ENCODE measurements around the gene SPG11. TPM values are rescaled to one million over a fixed set of nuclear protein-coding genes. Genes with fewer than 3 reads are reported as not detected.

The SPG11 gene
- total RNA-seq, 1 experiment from 2014 or later: 58.8 TPM

DNA sequence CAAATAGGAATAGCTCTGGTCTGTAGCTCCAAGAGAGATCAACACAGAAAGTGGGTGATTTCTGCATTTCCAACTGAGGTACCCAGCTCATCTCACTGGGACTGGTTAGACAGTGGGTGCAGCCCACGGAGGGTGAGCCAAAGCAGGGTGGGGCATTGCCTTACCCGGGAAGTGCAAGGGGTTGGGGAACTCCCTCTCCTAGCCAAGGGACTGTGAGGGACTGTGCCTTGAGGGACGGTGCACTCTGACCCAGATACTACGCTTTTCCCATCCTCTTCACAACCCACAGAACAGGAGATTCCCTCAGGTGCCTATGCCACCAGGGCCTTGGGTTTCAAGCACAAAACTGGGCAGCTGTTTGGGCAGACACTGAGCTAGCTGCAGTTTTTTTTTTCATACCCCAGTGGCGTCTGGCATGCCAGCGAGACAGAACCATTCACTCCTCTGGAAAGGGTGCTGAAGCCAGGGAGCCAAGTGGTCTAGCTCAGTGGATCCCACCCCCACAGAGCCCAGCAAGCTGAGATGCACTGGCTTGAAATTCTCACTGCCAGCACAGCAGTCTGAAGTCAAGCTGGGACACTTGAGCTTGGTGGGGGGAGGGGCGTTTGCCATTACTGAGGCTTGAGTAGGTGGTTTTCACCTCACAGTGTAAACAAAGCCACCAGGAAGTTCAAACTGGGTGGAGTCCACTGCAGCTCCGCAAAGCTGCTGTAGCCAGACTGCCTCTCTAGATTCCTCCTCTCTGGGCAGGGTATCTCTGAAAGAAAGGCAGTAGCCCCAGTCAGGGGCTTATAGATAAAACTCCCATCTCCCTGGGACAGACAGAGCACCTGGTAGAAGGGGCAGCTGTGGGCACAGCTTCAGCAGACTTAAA lies 19.6 kb upstream of the SPG11 start:
- DNase-seq (ENCODE audit: low spot score): peak; percentile 90

- DNase-seq (ENCODE audit: low spot score): no peak
Measured at GRCh38 chr15:44682211-44682610, 18.7 kb upstream of the SPG11 start.

GRCh38 chr15:44676676-44677075 lies 13.2 kb upstream of the SPG11 start:
- DNase-seq (ENCODE audit: low spot score): no peak

DNA sequence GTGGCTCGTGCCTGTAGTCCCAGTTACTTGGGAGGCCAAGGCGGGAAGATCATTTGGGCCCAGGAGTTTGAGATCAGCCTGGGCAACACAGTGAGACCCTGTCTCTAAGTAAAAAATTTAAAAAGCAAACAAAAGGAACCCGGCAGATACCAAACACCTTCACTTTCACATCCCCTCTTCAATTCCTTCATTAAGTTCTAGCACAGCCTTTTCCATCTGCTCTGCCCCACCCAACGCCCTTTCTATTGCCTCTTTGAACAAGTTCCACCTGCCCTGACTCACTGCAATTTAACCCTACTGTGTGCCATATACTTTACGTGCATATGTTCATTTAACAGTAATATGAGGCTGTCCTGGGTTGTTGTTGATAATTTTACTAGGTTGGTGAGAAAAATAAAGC lies 12.4 kb upstream of the SPG11 start:
- no peak for DNase-seq (ENCODE audit: low spot score)

DNA sequence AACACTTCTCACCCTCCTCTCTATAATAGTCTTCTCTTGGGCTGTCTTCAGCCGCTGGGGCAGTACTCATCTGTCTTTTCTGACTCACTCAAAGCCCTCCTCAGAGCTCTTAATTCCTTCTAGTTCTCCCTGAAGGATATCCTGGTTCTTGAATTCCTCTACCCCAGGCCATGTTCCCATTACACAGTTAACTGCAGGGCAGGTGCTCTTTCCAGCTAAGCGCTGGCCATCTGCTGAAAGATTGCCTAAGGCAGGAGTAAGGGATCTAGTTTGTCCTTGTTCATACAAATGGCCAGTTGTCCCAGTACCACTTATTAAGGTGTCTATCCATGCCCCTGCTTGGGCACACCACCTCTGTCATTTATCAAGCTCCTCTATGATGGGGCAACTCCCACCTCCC lies 10.2 kb upstream of the SPG11 start:
- no peak for DNase-seq (ENCODE audit: low spot score)

- DNase-seq (ENCODE audit: low spot score): no peak
Measured at GRCh38 chr15:44670087-44670950, 6.9 kb upstream of the SPG11 start.

- DNase-seq (ENCODE audit: low spot score): no peak
Measured at GRCh38 chr15:44668921-44669320, 5.5 kb upstream of the SPG11 start.

- no peak for DNase-seq (ENCODE audit: low spot score)
Measured at GRCh38 chr15:44667039-44667360, 3.5 kb upstream of the SPG11 start.

- no peak for DNase-seq (ENCODE audit: low spot score)
Measured at GRCh38 chr15:44666210-44667038, 3.0 kb upstream of the SPG11 start.

DNA sequence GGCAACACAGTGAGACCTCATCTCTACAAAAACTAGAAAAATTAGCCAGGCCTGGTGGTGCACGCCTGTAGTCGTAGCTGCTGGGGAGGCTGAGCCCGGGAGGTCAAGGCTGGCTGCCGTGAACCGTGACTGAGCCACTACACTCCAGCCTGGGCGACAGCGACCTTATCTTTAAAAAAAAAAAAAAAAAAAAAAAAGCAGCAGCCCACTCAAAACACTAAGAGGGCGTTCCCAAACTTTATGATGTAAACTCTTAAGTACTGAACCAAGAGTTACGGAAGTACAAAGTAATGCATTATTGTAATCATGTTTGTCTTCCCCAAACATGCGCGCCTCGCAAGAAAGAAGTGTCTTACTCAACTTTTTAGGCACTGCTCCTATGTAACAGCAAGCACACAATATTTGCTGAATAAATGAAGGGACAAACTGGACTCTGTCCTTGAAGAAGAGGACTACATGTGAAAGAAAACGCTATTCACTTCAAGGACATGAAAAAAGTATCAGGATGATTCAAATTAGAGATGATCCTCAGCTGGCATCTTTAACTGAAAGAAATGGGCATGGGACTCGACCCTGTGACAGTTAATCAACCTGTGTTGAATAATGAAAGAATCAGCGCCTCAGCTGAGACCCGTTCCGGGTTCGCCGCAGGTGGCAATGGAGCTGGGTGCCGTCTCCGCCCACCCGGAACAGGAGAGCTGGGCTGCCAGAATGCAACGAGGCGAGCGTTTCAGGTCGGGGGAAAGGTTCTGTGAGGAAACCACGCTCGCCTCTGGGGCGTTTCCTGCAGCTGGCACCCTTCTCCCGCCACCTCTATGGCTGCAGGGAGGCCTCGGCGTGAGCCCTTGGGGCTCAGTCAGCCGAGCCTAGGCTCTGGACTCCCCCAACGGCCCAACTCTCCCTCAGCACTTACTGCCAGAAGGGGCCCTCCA lies 718 bp downstream of the SPG11 start:
- DNase-seq (ENCODE audit: low spot score): peak; percentile 86

DNA sequence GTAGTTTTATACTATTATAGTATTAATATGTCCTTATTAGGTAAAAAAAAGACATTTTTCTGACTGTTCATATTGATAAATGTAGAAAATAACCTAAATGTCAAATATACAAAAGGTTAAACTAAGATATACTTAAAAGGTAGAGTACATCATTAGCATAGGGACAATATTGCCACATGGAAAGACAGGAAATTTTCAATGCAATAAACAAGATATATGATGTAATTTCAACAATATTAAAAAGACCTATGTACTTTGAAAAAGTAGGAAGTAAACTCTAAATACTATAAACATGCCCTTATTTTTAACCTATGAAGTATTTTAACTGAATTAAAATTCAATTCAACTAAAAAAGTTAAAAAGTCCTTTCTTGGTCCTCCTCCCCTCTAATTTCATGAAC lies 1.9 kb downstream of the SPG11 start:
- DNase-seq (ENCODE audit: low spot score): no peak

DNA sequence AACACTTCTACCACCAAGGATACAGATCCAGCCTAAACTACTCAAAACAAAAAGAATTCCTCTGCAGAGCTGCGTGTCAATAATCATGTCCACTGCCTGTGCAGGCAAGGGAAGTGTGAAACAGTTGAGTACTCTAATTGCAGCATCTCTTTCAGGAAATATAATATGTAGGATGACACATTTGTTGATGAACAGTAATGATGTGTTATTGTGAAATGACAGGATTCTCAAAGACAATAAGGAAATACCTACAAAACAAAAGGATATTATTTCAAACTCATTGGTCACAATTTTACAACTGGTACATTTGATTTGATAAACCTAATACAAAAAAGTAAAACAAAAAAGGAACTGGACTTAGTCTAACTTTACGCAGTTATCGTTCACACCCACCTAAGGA lies 4.4 kb downstream of the SPG11 start:
- no peak for DNase-seq (ENCODE audit: low spot score)

- DNase-seq (ENCODE audit: low spot score): no peak
Measured at GRCh38 chr15:44657378-44657777, 6.1 kb downstream of the SPG11 start.

GRCh38 chr15:44656913-44657312 lies 6.5 kb downstream of the SPG11 start:
- DNase-seq (ENCODE audit: low spot score): no peak

DNA sequence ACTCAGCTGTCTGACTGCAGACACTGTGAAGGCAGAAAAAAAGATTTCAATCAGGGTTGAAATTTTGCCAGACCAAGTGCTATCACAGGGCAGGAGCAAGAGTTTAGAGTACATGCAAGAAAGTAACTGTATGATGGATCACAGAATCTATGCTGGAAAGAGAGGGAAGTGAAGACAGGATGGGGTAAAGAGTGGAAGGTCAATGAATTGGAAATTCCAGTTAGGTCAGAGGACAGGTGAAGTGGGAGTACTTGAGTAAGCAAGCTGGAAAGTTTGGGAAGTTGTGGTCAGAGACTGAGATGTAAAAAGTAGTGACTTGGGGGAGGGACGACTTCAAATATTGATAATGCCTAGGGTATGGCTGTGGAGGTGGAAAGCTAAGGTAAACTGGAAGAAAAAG lies 7.2 kb downstream of the SPG11 start:
- DNase-seq (ENCODE audit: low spot score): no peak

GRCh38 chr15:44654858-44655257 lies 8.6 kb downstream of the SPG11 start:
- no peak for DNase-seq (ENCODE audit: low spot score)

- no peak for DNase-seq (ENCODE audit: low spot score)
Measured at GRCh38 chr15:44647637-44648036, 15.8 kb downstream of the SPG11 start.

DNA sequence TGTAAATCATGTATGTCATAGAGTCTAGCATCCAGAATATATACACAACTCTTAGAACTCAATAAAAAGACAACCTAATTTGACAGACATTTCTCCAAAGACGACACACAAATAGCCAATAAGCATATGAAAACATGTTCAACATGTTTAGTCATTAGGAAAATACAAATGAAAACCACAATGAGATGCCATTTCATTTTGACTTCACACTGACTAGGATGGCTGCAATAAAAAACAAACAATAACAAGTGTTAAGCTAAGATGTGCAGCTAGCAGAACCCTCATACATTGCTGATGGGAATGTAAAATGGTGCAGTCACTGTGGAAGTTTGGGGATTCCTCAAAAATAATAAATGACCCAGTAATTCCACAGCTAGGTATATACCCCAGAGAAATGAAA lies 16.4 kb downstream of the SPG11 start:
- no peak for DNase-seq (ENCODE audit: low spot score)

- DNase-seq (ENCODE audit: low spot score): no peak
Measured at GRCh38 chr15:44646460-44646859, 17.0 kb downstream of the SPG11 start.

DNA sequence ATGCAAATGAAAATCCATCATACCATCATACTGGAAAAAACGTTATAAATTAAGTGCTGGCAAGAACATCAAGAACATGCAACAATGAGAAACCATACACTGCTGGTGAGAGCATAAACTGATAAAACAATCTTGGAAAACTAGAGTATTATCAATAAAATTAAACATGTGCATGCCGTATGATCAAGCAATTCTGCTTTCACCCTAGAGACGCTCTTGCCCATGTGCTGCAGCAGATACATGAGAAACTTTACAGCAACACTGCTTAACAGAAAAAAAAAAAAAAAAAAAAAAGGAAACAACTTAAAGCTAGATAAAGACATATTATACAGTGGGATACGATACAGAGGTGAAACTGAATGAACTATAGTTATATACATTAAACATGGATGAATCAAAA lies 21.8 kb downstream of the SPG11 start:
- no peak for DNase-seq (ENCODE audit: low spot score)

GRCh38 chr15:44636976-44637375 lies 26.5 kb downstream of the SPG11 start:
- DNase-seq (ENCODE audit: low spot score): no peak
